Activated T-helper 1 cell treated with Interleukin-2 at 50 U/mL for 16 hours (primary cell): Measurements from ENCODE around the gene MARK3.
"Not testable (repeated sequence)": the region's sequence is repeated elsewhere in the genome, so short reads cannot be mapped to it uniquely, and the experiment has no call there.

Source experiments
- DNase-seq: peaks from one replicate; pipeline ENCODE4 v3.0.0-alpha.2; 2020; ENCODE audit warnings: low read depth

Gene MARK3

GRCh38 chr14:103492156-103492925 is 107.1 kb downstream of the MARK3 start:
- DNase-seq = no peak

DNA sequence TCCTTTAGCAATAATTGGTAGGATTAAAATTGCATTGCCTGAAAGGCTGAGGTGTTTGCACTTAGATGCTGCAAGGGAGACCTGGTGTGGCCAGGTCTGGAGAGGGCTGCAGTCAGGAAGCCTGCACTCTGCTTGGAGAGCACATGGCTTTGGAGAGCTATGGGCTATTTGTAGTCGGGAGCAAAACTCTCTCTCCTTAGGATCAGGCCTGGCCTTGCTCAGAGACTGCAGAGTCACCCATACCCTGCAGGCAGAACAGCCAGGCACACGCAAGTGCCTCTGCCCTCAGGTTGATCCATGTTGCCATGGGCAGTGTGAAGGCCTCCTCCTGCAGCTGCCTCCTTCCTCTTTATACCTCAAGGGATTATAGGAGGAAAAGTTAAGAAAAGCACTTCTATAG is 110.6 kb downstream of the MARK3 start:
- DNase-seq = no peak

- DNase-seq = no peak
These were observed 111.6 kb downstream of the MARK3 start for GRCh38 chr14:103496776-103497175.

DNA sequence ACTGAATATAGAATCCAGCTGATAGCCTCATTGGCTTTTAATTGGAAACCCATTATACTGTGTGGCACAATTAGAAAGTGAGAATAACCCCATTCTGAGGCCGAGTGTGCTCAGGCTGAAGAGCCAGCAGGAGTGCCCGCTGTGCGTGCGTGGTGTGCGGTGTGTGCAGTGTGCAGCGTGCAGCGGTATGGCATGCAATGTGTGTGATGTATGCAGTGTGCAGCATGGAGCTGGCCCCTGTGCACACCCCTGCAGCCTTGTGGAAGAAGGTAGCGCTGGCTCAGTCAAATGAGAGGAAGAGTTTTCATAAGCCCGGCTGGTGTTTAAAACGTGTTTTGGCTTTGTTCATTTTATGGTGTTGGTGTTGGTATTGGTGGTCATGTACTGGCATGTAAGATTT is 114.5 kb downstream of the MARK3 start:
- DNase-seq = no peak

DNA sequence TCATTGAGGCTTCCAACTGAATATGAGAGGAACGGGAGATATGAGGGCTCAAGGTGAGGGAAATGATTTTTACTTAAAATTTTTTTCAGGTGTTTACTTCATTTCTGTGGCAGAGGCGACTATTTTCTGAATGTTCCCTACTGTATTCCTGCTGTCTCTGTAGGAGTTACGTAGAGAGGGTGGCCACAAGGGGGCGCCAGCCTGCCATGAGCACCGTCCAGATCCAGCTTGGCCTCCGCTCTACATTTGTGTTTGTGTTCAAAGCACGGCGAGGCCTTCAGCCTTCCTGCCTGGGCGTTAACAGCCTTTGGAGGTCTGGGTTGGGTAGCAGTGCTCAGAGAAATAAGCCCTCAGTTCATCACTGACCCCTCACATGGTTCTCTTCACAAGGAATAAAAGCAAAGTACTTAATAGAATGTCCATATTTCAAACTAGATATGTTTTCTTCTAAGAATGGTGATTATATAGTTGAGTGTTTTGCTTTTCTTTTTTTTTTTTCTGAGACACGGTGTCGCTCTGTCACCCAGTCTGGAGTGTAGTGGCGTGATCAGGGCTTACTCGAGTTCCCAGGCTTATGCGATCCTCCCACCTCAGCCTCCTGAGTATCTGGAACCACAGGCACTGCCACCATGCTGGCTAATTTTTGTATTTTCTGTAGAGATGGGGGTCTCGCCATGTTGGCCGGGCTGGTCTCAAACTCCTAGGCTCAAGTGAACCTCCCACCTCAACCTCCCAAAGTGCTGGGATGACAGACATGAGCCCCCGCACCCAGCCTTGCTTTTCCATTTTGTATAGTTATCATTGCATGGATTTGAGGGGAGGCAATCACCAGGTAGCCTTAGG is 115.2 kb downstream of the MARK3 start:
- DNase-seq = peak; percentile 52

GRCh38 chr14:103501041-103501870 is 116.0 kb downstream of the MARK3 start:
- no peak for DNase-seq

DNA sequence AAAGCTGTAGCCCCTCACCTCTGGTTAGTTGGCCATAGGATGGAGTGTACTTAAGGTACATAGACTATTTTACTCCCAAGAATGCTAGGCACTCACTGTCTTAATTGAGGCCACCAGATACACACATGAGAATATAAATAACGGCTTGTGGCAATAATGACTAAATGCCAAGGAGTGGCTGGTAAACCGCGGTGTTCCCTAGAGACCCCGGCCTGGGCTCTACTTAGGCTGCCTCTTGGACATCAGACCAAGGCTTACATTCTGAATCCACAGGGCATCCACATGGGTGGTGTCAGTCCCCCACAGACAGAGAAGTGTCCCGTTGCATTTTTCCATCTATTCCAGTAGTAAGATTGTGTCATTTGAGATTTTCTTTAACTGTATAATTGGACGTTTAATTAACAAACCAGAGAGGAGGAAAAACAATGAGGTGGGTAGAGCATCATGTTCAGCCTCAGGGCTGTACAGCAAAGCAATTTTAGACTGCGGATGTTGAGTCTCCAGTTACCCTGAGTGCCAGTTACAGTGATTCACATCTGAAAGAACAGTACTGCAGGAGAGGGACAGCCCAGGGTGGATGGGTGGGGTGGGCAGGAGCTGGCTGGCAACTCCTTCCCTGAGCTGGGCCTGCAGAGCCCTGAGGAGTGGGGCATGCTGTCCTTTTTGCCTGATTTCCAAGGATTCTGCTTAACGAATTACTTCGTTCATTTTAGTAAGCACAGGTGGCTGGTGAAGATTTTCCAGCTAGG is 116.9 kb downstream of the MARK3 start:
- DNase-seq = no peak

DNA sequence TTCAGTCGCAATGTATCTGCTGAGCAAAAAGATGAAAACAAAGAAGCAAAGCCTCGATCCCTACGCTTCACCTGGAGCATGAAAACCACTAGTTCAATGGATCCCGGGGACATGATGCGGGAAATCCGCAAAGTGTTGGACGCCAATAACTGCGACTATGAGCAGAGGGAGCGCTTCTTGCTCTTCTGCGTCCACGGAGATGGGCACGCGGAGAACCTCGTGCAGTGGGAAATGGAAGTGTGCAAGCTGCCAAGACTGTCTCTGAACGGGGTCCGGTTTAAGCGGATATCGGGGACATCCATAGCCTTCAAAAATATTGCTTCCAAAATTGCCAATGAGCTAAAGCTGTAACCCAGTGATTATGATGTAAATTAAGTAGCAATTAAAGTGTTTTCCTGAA is 117.7 kb downstream of the MARK3 start:
- DNase-seq = no peak

- DNase-seq = no peak
These were observed 118.1 kb downstream of the MARK3 start for GRCh38 chr14:103503296-103503695.

- no peak for DNase-seq
These were observed 119.9 kb downstream of the MARK3 start for GRCh38 chr14:103504991-103505565.

DNA sequence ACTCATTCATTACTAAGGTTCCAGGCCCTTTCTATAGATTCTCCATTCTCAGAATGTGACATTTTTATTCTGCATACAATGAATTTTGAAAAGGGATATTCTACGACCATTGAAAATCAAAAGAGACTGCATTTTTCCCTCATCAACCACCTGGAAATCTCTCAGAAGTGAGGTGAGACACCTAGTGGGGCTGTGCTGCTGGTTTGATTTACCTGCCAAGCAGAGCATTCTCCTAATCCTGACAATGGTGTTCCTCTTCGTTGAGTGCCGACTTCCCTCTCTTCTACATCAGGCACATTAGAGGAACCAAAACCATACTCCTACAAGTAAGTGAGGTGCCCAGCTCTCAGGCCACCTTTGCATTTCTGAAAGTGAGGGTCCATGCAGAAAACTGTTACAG is 122.5 kb downstream of the MARK3 start:
- DNase-seq = no peak

DNA sequence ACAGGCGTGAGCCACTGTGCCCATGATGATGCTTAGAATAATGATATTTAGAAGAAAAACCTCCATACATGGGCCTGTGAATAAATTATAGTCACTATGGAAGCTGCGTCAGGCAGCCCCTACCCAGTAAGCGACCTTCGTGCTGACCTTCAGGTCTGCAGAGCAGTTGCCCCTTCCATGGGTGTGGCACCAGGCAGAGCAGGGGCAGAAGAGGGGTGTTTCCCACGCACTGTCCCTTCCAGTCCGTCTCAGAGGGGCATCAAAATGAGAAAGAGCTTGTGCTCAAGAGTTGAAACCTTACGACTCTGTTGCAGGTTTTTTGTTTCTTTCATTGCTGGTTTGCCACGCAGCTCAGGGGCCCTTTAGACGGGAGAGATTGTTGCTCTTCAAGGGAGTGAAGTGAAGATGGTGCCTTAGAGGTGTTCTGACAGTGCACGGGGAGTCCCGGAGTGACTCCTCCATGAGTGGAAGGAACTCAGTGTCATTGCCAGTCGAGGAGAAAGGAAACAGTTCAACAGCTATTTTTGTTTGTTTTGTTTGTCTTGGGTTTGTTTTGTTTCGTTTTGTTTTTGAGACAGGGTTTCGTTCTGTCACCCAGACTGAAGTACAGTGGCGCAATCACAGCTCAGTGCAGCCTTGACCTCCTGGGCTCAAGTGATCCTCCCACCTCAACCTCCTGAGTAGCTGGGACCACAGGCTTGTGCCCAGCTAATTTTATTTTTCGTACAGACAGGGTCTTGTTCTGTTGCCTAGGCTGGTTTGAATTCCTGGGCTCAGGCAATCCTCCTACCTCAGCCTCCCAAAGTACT is 123.5 kb downstream of the MARK3 start:
- no peak for DNase-seq

DNA sequence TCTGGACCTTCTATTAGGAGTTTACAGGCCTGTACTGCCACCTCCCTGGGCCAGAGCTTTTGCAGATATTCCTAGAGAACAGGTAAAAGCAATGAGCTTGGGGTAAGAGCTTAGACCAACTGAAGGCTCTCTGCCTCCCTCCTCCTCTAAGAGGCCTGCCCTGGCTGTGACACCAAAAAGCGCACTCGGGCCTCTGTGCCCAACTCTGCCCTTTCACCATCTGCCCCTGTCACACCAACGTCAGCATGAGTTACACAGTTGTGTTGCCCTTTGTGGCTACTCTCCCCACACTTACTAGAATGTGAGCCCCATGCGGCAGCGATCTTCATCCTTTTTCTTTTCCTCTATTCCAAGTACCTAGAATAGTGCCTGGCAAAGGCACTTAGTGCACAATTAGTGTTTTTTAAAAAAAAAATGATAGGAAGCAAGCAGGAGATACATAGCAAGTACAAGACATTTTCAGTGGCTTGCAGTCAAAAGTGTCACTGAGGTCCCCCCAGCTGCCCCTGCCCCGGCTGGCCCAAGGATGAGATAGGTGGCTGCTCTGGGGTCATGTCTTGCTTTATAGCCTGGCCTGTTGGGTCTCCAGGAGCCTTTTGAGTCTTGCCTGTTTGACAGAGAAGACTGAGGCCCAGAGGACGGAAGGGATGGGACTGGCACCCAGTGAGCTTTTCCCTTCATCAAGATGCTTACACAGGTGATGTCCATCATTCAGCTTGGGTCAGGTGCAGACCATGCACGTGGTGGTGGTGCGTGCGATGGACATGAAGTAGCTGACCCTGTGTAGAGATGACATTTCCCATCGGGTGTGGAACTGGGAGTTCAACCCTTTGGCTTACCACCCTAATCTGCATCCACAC is 124.9 kb downstream of the MARK3 start:
- DNase-seq = no peak

- DNase-seq = no peak
These were observed 125.8 kb downstream of the MARK3 start for GRCh38 chr14:103510724-103511693.

GRCh38 chr14:103512180-103512579 is 127.0 kb downstream of the MARK3 start:
- DNase-seq = not testable (repeated sequence)

DNA sequence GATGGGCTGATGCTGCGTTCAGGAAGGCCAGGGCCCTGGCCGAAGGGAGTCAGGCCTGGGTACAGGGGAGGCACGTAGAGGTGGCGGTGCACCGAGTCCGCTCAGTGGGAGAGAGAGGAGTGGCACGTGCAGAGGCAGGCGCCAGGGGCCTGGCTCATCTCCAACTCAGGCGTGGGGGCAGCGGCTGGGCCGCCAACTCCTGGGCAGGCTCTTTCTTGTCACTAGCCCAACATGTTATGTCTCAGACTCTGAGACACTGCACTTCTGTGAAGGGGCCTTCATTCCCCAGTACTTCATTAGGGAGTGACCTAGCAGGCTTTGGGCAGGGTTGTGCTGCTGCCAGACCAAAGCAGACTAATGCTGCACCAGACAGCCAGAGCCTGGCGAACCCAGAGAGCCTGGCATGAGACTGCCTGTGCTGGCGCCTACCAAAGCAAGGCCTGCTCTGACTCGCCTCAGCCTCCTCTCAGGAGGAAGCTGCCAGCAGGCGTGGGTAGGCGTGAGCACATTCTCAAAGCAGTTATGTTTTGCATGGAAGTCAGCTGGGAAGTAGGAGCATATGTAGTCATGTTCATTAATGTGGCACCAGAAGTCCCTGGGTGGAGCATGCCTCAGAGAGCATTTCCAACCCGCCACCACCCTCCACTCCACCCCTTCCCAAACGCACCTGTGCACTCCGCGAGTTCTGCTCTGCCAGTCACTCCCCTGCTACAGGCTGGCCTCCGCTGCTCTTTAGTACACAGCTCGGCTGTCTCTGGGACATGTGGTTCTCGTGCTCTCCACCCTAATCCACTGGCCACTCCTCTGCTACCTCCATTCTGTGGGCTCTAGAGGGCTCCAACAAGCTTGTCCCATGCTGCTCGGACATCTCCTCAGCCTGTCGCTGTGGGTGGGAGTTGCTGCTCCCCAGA is 127.7 kb downstream of the MARK3 start:
- no peak for DNase-seq
